Testis (tissue), 2 donors: Measurements from ENCODE around the gene TMEM175.

Experiments
- CTCF ChIP-seq, 3 experiments: fragments of 450-650 bp in 2 of 3; fragments of 200-600 bp in 1 of 3; sonication (generic) in 1 of 3; IDR thresholded peaks; one replicate each; pipeline ENCODE4 v1.5.1; 2016 to 2019; ENCODE audit warnings: antibody characterized with exemption in 3 of 3, mild to moderate bottlenecking in 2 of 3, moderate library complexity in 1 of 3
- POLR2A ChIP-seq: fragments of 450-650 bp; IDR thresholded peaks from one replicate; pipeline ENCODE4 v1.6.1; 2017; ENCODE audit warnings: antibody characterized with exemption, mild to moderate bottlenecking, moderate library complexity

GRCh38 chr4:974668-975067 lies 42.4 kb downstream of the TMEM175 start:
- TF ChIP-seq POLR2A (no peak), CTCF (IDR thresholded peaks at IDR 0.05) (no peak)
